ENCODE results near the gene CP. TPM values are rescaled to one million over a fixed set of nuclear protein-coding genes. Genes with fewer than 3 reads are reported as not detected.
A peak's percentile ranks its signal among the peaks of the same experiment; 100 is the strongest.

CP gene
- total RNA-seq, 4 donors from 2014 or later = 5.0 to 111 (median 34.6) TPM

- H3K4me1 ChIP-seq = peaks cover 4 to 13% of the 10 kb centered on the region in 2 donors
- TF ChIP-seq CTCF (IDR thresholded peaks at IDR 0.05) (no peak), POLR2A (IDR thresholded peaks at IDR 0.05) (no peak)
- peaks cover 0 to 8% of the 10 kb centered on the region in 2 donors for H3K36me3 ChIP-seq
- no peaks in the 10 kb centered on the region for H3K9me3 ChIP-seq
- WGBS, 2 donors = 94 to 96% methylated on average over 6 of the region's 6 CpGs
- H3K4me3 ChIP-seq (replicated peaks in 1 of 3) = no peak overlapping the region
- no peak overlapping the region for H3K27ac ChIP-seq
- intact Hi-C loops (cut with DNase I) = no loop called here
- no peak for DNase-seq
- no peaks in the 10 kb centered on the region for H3K27me3 ChIP-seq
Observed at GRCh38 chr3:149150436-149150835, 71.2 kb downstream of the CP start.

GRCh38 chr3:149145974-149146373 is 75.7 kb downstream of the CP start:
- Histone ChIP-seq H3K9me3 (no peaks in the 10 kb centered on the region), H3K27ac (no peak overlapping the region), H3K36me3 (peaks cover 4 to 7% of the 10 kb centered on the region in 2 donors), H3K4me3 (replicated peaks in 1 of 3) (no peak overlapping the region), H3K4me1 (peaks cover 0 to 3% of the 10 kb centered on the region in 2 donors), H3K27me3 (no peaks in the 10 kb centered on the region)
- 89 to 95% methylated on average over 1 of the region's 1 CpG for WGBS, 2 donors
- TF ChIP-seq POLR2A (IDR thresholded peaks at IDR 0.05) = no peak
- no peak for TF ChIP-seq CTCF (IDR thresholded peaks at IDR 0.05)
- intact Hi-C loops (cut with DNase I) = no loop called here
- no peak for DNase-seq

GRCh38 chr3:149145356-149145755 is 76.3 kb downstream of the CP start:
- Histone ChIP-seq H3K27me3 (no peaks in the 10 kb centered on the region), H3K4me1 (peaks cover 0 to 3% of the 10 kb centered on the region in 2 donors), H3K36me3 (peaks cover under 1 to 7% of the 10 kb centered on the region in 2 donors), H3K4me3 (replicated peaks in 1 of 3) (no peak overlapping the region), H3K27ac (no peak overlapping the region), H3K9me3 (no peaks in the 10 kb centered on the region)
- TF ChIP-seq POLR2A (IDR thresholded peaks at IDR 0.05) = no peak
- TF ChIP-seq CTCF (IDR thresholded peaks at IDR 0.05) = no peak
- WGBS, 2 donors = 82 to 97% methylated on average over 2 of the region's 2 CpGs
- intact Hi-C loops (cut with DNase I) = no loop called here
- no peak for DNase-seq

- TF ChIP-seq POLR2A (IDR thresholded peaks at IDR 0.05) (no peak), CTCF (IDR thresholded peaks at IDR 0.05) (no peak)
- Histone ChIP-seq H3K27ac (no peak overlapping the region), H3K36me3 (peaks cover 0 to 7% of the 10 kb centered on the region in 2 donors), H3K4me1 (peaks cover 0 to 3% of the 10 kb centered on the region in 2 donors), H3K27me3 (no peaks in the 10 kb centered on the region), H3K9me3 (no peaks in the 10 kb centered on the region), H3K4me3 (replicated peaks in 1 of 3) (no peak overlapping the region)
- WGBS, 2 donors = 74 to 76% methylated on average over 4 of the region's 4 CpGs
- intact Hi-C loops (cut with DNase I) = no loop called here
- DNase-seq = no peak
Observed at GRCh38 chr3:149142682-149143081, 78.9 kb downstream of the CP start.

- intact Hi-C loops (cut with DNase I) = no loop called here
- Histone ChIP-seq H3K27ac (peak overlapping the region in 2 of 3 donors; percentile 24 to 32), H3K27me3 (no peaks in the 10 kb centered on the region), H3K9me3 (no peaks in the 10 kb centered on the region), H3K4me3 (replicated peaks in 1 of 3) (no peak overlapping the region), H3K36me3 (no peaks in the 10 kb centered on the region), H3K4me1 (peaks cover 31 to 36% of the 10 kb centered on the region in 2 donors)
- no peak for TF ChIP-seq POLR2A (IDR thresholded peaks at IDR 0.05)
- no peak for TF ChIP-seq CTCF (IDR thresholded peaks at IDR 0.05)
- 16 to 30% methylated on average over 3 of the region's 3 CpGs for WGBS, 2 donors
- DNase-seq = no peak
Observed at GRCh38 chr3:149134575-149134974, 87.1 kb downstream of the CP start.

Measured in thyroid gland (tissue), 4 donors.